ENCODE data around the gene C2CD4D.

Gene C2CD4D

DNA sequence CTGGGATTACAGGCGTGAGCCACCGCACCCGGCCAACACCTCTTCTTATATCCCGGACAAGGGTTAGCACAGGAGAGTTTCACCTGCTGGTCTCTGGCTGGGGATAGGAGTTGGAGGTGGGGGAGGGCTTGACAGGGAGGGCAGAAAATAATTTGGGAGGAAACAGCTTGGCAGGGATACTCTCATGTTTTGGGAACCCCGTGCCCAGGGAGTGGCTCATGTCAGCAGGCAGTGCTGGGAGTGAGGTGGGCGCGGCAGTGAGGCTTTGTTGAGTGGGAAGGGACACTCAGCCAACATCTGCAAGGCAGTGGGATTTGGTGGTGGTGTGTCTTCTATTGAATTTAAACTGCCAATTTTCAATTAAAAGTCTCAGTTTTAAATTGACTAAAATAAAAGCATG, 15.0 kb upstream of the C2CD4D start:
- Mint-ChIP-seq H3K9me3 (no peaks in the 10 kb centered on the region), H3K27me3 (no peaks in the 10 kb centered on the region), H3K36me3 (ENCODE audit: insufficient read depth) (no peaks in the 10 kb centered on the region), H3K27ac (ENCODE audit: low read depth) (no peak overlapping the region), H3K4me1 (peaks cover 5% of the 10 kb centered on the region), H3K4me3 (no peak overlapping the region)
- DNase-seq (ENCODE audit: low spot score in 2 of 2) = no peak
- no peak for ATAC-seq (replicated peaks; ENCODE audit: extremely low read depth, poor library complexity, severe bottlenecking)

DNA sequence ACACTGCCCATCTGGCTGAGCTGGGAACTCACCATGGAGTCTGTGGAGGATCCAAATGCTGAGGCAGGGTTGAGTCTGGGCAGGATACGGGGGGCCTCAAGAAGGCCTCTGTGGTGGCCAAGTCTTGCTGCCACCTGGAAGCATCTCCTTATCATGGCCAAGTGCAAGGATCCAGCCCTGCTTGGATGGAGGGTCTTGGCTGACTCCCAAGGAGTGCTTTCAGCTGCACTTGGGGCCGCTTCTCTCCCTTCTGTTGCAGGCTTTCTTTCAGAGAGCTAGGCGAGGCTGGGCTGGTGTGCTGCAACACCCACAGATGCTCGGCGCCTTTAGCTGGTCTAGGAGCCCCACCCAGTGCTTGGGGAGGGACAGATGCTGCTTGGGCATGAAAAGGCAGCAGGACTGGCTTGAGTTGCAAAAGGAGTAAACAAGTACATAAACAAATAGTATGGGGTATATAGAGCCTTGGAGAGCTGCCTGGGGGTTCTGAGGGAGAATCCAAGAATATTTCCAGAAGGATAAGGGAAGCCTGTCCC, 13.9 kb upstream of the C2CD4D start, which contains the start of gene THEM5:
THEM5 (minus strand) TSS at position 302 of the 533 bp plus-strand sequence; CDS start at position 155, 147 bp downstream.
- DNase-seq (ENCODE audit: low spot score in 2 of 2) (no peak), ATAC-seq (replicated peaks; ENCODE audit: extremely low read depth, poor library complexity, severe bottlenecking) (no peak)
- Mint-ChIP-seq H3K4me1 (peaks cover 11% of the 10 kb centered on the region), H3K27me3 (no peaks in the 10 kb centered on the region), H3K9me3 (no peaks in the 10 kb centered on the region), H3K4me3 (no peak within 1 kb of the TSS), H3K36me3 (ENCODE audit: insufficient read depth) (no peaks in the 10 kb centered on the region), H3K27ac (ENCODE audit: low read depth) (no peak within 1 kb of the TSS)

DNA sequence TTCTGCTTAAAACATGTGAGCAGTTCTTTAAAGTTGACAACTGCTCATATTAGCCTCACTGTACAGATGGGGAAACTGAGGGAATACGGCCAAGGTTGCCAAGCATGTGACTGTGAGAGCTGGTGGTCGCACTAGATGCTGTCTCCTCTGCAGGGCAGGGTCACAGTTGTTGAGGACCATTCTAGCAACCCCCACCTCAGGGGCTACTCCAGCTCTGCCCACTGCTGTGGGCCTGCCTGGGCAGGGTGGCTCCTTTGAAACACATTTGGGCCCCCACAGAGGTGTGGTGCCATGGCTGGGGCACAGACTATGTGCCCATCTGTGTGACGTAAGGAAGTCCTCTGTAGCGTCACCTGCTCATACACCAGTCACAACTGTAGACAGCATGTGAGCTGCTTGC, 13.1 kb upstream of the C2CD4D start:
- ATAC-seq (replicated peaks; ENCODE audit: extremely low read depth, poor library complexity, severe bottlenecking) (no peak), DNase-seq (ENCODE audit: low spot score in 2 of 2) (no peak)
- Mint-ChIP-seq H3K4me3 (no peak overlapping the region), H3K27ac (ENCODE audit: low read depth) (no peak overlapping the region), H3K27me3 (no peaks in the 10 kb centered on the region), H3K4me1 (peaks cover 11% of the 10 kb centered on the region), H3K9me3 (no peaks in the 10 kb centered on the region), H3K36me3 (ENCODE audit: insufficient read depth) (no peaks in the 10 kb centered on the region)

DNA sequence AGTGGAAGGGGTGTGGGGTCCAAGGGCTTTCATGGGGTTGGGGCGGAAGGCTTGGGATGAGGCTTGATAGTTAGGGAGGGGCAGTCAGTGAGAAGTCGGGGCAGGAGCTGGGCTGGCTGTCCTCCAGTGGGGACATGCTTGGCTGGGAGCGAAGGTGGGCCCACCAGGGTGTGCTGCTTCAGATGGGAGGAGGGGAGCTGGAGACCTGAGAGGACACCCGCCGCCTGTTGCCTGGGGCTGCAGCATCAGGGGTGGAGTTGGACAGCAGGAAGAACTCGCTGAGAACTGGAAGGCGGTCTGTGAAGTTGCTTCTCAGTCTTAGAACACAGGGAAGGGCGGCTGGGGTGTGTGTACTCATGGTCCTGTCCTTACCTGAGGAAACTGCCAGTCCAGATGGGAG, 12.3 kb upstream of the C2CD4D start:
- Mint-ChIP-seq H3K36me3 (ENCODE audit: insufficient read depth) (no peaks in the 10 kb centered on the region), H3K4me3 (no peak overlapping the region), H3K4me1 (peaks cover 12% of the 10 kb centered on the region), H3K27me3 (no peaks in the 10 kb centered on the region), H3K9me3 (no peaks in the 10 kb centered on the region), H3K27ac (ENCODE audit: low read depth) (no peak overlapping the region)
- DNase-seq (ENCODE audit: low spot score in 2 of 2) (no peak), ATAC-seq (replicated peaks; ENCODE audit: extremely low read depth, poor library complexity, severe bottlenecking) (no peak)

DNA sequence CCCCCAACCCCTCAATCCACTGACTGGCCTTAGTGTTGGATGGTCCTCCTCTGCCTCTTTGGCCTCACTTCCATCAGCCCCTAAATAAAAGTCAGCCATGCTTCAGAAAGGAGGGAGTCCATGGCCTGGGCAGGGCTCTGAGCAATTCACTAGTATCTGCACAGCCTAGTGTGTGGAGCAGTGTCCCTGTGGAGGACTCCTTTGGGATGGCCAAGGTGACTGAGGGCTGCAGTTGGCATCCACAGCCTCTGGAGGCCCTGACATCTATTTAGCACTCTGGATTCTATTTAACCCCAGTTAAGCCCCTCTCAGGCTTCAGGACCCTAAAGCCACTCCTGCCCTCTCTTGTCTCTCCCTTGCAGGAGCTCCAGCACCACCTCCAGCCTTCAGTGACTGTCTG, 10.3 kb upstream of the C2CD4D start:
- H3K4me1 Mint-ChIP-seq = peaks cover 23% of the 10 kb centered on the region
- H3K9me3 Mint-ChIP-seq = no peaks in the 10 kb centered on the region
- DNase-seq (ENCODE audit: low spot score in 2 of 2) (no peak), ATAC-seq (replicated peaks; ENCODE audit: extremely low read depth, poor library complexity, severe bottlenecking) (no peak)
- peaks cover 3% of the 10 kb centered on the region for H3K36me3 Mint-ChIP-seq (ENCODE audit: insufficient read depth)
- no peaks in the 10 kb centered on the region for H3K27me3 Mint-ChIP-seq
- no peak overlapping the region for H3K4me3 Mint-ChIP-seq
- peak overlapping the region; percentile 85 for H3K27ac Mint-ChIP-seq (ENCODE audit: low read depth)

DNA sequence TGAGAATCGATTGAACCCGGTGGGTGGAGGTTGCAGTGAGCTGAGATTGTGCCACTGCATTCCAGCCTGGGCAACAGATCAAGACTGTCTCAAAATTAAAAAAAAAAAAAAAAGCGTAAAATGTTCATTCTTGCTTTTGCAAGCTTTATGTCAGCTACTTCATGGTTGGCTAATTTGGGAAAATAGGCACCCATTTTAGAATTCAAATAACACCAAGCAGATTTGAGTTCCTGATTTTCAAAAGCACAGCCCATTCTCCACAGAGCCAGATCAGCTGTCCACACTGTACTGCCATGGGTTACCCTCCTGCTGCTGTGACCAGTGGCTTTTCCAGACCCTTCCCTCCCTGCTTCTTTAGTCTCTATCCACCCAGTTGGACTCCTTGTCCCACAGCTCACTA, 9.5 kb upstream of the C2CD4D start:
- no peaks in the 10 kb centered on the region for H3K9me3 Mint-ChIP-seq
- no peak for ATAC-seq (replicated peaks; ENCODE audit: extremely low read depth, poor library complexity, severe bottlenecking)
- H3K27me3 Mint-ChIP-seq = no peaks in the 10 kb centered on the region
- no peak overlapping the region for H3K4me3 Mint-ChIP-seq
- H3K36me3 Mint-ChIP-seq (ENCODE audit: insufficient read depth) = peaks cover 3% of the 10 kb centered on the region
- H3K4me1 Mint-ChIP-seq = peaks cover 23% of the 10 kb centered on the region
- no peak for DNase-seq (ENCODE audit: low spot score in 2 of 2)
- peak overlapping the region; percentile 85 for H3K27ac Mint-ChIP-seq (ENCODE audit: low read depth)

DNA sequence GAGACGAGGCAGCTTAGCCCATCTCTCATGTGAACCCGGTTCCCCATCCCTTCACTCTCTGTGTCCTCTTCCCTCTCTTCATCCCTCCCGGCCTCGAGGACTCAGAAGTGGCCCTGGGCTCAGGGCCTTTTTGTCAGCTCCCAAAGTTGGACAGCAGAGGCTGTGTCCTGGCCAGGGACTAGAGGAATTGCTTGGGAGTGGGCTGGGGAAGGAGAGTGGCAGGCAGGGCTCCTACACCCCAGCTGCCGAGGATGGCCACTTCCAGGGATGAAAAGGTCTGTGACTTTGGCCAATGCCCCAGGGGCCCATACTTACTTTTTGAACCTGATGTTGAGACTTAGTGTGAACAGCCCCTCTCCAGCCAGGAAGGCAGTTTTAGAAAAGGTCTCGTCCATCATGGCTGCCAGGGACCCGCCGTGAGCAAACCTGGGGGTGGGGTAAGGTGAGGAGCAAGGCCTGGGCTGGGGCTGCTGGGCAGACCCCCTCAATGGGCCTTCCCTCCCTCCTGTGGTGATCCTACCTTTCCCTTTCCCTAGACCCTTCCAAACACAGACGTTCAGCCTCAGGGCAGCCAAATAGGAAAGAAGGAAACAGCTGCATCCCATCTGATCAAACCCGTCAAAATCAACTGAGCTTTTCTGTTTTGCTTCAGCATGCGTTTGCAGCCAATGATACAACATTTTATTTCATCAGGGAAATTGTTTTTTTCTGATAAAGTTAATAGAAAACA, 8.4 kb upstream of the C2CD4D start:
- Mint-ChIP-seq H3K27me3 (no peaks in the 10 kb centered on the region), H3K27ac (ENCODE audit: low read depth) (peak overlapping the region; percentile 9), H3K36me3 (ENCODE audit: insufficient read depth) (peaks cover 4% of the 10 kb centered on the region), H3K4me1 (peaks cover 23% of the 10 kb centered on the region), H3K4me3 (no peak overlapping the region), H3K9me3 (no peaks in the 10 kb centered on the region)
- no peak for ATAC-seq (replicated peaks; ENCODE audit: extremely low read depth, poor library complexity, severe bottlenecking)
- no peak for DNase-seq (ENCODE audit: low spot score in 2 of 2)

DNA sequence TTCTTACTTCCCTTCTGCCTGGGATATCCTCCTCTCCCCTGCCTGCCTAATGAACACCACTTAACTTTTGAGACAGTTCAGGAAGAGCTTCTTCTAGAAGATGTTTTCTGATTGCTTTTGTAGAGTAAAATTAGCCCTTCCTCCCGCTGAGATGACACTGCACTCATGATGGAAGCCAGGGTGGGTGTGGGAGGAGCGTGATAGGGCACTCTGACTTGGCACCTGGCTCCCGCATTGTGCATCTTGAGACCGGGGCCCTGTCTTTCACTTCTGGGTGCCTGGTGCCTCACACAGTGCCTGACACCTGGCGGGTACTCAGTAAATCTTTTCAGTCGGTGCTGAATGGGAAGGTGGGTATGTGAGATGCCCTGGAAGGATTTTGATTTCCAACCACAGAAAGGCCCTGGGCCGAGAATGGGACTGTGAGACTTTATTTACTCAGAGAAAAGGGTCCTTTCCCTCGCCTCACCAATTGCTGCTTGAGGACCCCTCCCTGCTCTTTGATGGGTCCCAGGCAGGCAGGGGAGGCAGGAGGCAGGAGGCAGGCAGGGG, 7.1 kb upstream of the C2CD4D start:
- DNase-seq (ENCODE audit: low spot score in 2 of 2) (no peak), ATAC-seq (replicated peaks; ENCODE audit: extremely low read depth, poor library complexity, severe bottlenecking) (peak; percentile 71)
- Mint-ChIP-seq H3K4me1 (peaks cover 24% of the 10 kb centered on the region), H3K9me3 (no peaks in the 10 kb centered on the region), H3K36me3 (ENCODE audit: insufficient read depth) (peaks cover 4% of the 10 kb centered on the region), H3K27me3 (no peaks in the 10 kb centered on the region), H3K27ac (ENCODE audit: low read depth) (peak overlapping the region; percentile 84), H3K4me3 (peak overlapping the region; percentile 2)

DNA sequence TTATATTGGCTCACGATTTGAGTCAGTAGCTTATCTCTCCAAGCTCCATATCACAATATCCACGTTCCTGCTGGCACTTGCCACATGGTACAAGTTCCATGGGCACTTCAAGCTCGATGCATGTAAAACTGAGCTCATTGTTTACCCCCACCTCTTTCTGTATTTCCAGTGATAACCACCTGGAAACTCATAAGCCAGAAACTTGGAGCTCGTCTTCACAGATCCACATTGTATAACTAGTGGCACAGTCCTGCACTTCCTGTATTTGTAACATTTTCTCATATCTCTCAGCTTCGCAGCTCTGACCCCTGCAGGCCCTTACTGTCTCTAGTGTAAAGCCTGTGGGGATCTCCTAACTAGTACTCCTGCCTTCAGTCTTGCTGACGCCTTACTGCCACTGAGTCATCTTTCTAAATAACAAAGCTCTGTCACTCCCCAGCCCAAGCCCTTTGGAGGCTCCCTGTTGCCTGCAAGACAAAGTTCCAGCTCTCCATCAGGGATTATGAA, 6.5 kb upstream of the C2CD4D start:
- peaks cover 4% of the 10 kb centered on the region for H3K36me3 Mint-ChIP-seq (ENCODE audit: insufficient read depth)
- peaks cover 29% of the 10 kb centered on the region for H3K4me1 Mint-ChIP-seq
- peak overlapping the region; percentile 2 for H3K4me3 Mint-ChIP-seq
- DNase-seq (ENCODE audit: low spot score in 2 of 2) (no peak), ATAC-seq (replicated peaks; ENCODE audit: extremely low read depth, poor library complexity, severe bottlenecking) (peak; percentile 59)
- H3K27ac Mint-ChIP-seq (ENCODE audit: low read depth) = peak overlapping the region; percentile 84
- no peaks in the 10 kb centered on the region for H3K27me3 Mint-ChIP-seq
- no peaks in the 10 kb centered on the region for H3K9me3 Mint-ChIP-seq

DNA sequence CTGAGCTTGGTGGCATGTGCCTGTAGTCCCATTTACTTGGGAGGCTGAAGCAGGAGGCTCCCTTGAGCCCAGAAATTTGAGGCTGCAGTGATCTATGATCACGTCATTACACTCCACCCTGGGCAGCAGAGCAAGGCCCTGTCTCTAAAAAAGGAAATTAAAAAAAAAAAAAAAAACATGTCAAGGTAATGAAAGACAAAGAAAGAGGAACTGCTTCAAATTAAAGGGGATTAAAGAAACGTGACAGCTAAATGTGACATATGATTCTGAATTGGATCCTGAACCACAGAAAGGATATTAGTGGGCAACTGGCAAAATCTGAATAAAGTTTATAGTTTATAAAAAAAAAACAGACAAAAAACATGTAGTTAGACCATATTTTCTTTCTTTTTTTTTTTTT, 3.8 kb upstream of the C2CD4D start:
- ATAC-seq (replicated peaks; ENCODE audit: extremely low read depth, poor library complexity, severe bottlenecking) (no peak), DNase-seq (ENCODE audit: low spot score in 2 of 2) (no peak)
- Mint-ChIP-seq H3K4me1 (peaks cover 38% of the 10 kb centered on the region), H3K9me3 (no peaks in the 10 kb centered on the region), H3K27ac (ENCODE audit: low read depth) (no peak overlapping the region), H3K4me3 (no peak overlapping the region), H3K27me3 (no peaks in the 10 kb centered on the region), H3K36me3 (ENCODE audit: insufficient read depth) (peaks cover 10% of the 10 kb centered on the region)

DNA sequence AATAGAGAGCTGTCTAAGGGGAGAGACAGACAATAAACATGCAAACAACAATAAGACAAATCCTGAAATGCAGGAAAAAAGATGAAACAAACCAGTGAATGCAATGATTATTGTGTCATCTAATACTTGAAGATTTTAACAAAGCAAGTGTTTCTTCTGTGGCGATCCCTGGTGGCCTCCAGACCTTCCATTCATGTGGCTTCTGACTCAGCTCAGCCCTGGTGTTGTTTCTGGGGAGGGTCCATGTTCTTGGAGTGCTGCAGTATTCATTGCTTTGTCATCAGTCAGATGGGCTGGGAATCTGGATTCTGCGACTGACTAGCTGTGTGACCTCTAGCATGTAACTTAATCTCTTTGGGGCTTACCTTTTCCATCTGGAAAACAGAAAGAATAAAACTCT, 1.5 kb upstream of the C2CD4D start:
- H3K4me3 Mint-ChIP-seq = peak overlapping the region; percentile 79
- H3K4me1 Mint-ChIP-seq = peaks cover 46% of the 10 kb centered on the region

DNA sequence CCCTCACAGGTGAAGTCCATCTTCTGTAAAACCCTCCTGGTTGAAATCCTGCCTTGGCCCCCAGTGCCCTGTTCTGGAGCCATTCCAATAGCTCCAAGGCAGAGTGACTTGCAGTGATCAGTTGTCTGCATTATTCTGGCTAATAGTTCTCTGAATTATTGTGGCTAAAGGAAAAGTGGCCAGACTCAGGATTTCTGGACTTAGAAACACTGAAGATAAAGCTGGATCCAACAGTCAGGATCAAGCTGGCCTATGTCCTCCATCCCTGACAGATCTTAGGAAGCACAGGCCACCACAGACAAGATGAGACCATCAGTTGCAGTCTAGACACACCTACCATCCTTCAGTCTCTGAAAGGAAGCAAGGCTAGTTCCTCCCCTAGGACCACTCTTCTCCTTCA, 801 bp upstream of the C2CD4D start:
- Mint-ChIP-seq H3K27me3 (no peaks in the 10 kb centered on the region), H3K36me3 (ENCODE audit: insufficient read depth) (peaks cover 16% of the 10 kb centered on the region), H3K4me3 (peak overlapping the region; percentile 79), H3K9me3 (no peaks in the 10 kb centered on the region), H3K27ac (ENCODE audit: low read depth) (peak overlapping the region; percentile 90), H3K4me1 (peaks cover 42% of the 10 kb centered on the region)
- DNase-seq (ENCODE audit: low spot score in 2 of 2) (no peak), ATAC-seq (replicated peaks; ENCODE audit: extremely low read depth, poor library complexity, severe bottlenecking) (no peak)

More for the DNA sequence above, 1.5 kb upstream of the C2CD4D start:
- ATAC-seq (replicated peaks; ENCODE audit: extremely low read depth, poor library complexity, severe bottlenecking) = no peak
- no peaks in the 10 kb centered on the region for H3K9me3 Mint-ChIP-seq
- no peak for DNase-seq (ENCODE audit: low spot score in 2 of 2)
- no peaks in the 10 kb centered on the region for H3K27me3 Mint-ChIP-seq
- H3K27ac Mint-ChIP-seq (ENCODE audit: low read depth) = peak overlapping the region; percentile 90
- H3K36me3 Mint-ChIP-seq (ENCODE audit: insufficient read depth) = peaks cover 16% of the 10 kb centered on the region

DNA sequence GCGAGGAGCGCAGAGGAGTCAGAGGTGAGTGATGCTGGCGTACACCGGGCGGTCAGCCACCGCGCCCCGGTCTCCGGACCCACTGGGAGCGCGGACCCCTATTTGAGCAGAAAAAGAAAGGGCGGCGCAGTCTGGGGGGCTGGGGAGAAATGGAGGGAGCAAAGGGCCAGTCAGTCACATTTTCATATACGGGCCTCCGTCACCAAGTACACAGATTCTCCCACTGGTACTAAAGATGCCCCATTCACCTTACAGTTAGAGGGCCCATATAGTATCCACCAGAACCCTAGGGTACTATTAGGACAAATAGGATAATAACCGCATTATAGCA, 573 bp downstream of the C2CD4D start:
- peaks cover 16% of the 10 kb centered on the region for H3K36me3 Mint-ChIP-seq (ENCODE audit: insufficient read depth)
- H3K9me3 Mint-ChIP-seq = no peaks in the 10 kb centered on the region
- H3K27me3 Mint-ChIP-seq = no peaks in the 10 kb centered on the region

More for the DNA sequence above, 573 bp downstream of the C2CD4D start:
- DNase-seq (ENCODE audit: low spot score in 2 of 2) (no peak), ATAC-seq (replicated peaks; ENCODE audit: extremely low read depth, poor library complexity, severe bottlenecking) (no peak)
- H3K27ac Mint-ChIP-seq (ENCODE audit: low read depth) = peak overlapping the region; percentile 90
- peak overlapping the region; percentile 79 for H3K4me3 Mint-ChIP-seq
- H3K4me1 Mint-ChIP-seq = peaks cover 42% of the 10 kb centered on the region

Measured in central memory CD8-positive, alpha-beta T cell (primary cell).